ENCODE data around the gene LCAT.

- TF ChIP-seq CTCF (IDR thresholded peaks at IDR 0.05; ENCODE audit: low read depth, low read length, missing input control) (no peak), SP1 (IDR thresholded peaks at IDR 0.05) (no peak), TAF1 (conservative IDR thresholded peaks at IDR 0.05) (no peak), EGR1 (IDR thresholded peaks at IDR 0.05; ENCODE audit: low read depth in 2 of 2) (no peak), GABPA (IDR thresholded peaks at IDR 0.05 in 1 of 2, conservative IDR thresholded peaks at IDR 0.05 in 1 of 2) (no peak), RAD21 (IDR thresholded peaks at IDR 0.05) (no peak), REST (IDR thresholded peaks at IDR 0.05) (no peak), YY1 (IDR thresholded peaks at IDR 0.05) (no peak), JUND (IDR thresholded peaks at IDR 0.05) (no peak), FOXA1 (IDR thresholded peaks at IDR 0.05) (no peak), RXRA (IDR thresholded peaks at IDR 0.05) (no peak)
- TF ChIP-seq, protein P1, sequence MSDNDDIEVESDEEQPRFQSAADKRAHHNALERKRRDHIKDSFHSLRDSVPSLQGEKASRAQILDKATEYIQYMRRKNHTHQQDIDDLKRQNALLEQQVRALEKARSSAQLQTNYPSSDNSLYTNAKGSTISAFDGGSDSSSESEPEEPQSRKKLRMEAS (IDR thresholded peaks at IDR 0.05), result no peak
- TF ChIP-seq, protein P2, sequence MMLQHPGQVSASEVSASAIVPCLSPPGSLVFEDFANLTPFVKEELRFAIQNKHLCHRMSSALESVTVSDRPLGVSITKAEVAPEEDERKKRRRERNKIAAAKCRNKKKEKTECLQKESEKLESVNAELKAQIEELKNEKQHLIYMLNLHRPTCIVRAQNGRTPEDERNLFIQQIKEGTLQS (IDR thresholded peaks at IDR 0.05), result no peak
These were observed 9.4 kb downstream of the LCAT start for GRCh38 chr16:67934306-67935100.

All from liver (tissue), 3 donors.